Muscle of leg (tissue), 11 donors: ENCODE results near the gene FMNL2. TPM values are rescaled to one million over a fixed set of nuclear protein-coding genes. Genes with fewer than 3 reads are reported as not detected.

Experiments
- DNase-seq: peaks from one replicate; pipeline ENCODE4 v3.0.0; 2013
- H3K27ac ChIP-seq: one replicate; pipeline ENCODE4 v1.5.1; 2013; ENCODE audit warnings: mild to moderate bottlenecking, low read length, control low read depth
- H3K27me3 ChIP-seq: one replicate; pipeline ENCODE4 v1.6.1; 2013; ENCODE audit warnings: low read length; ENCODE audit not compliant: control insufficient read depth, insufficient read depth
- H3K36me3 ChIP-seq: one replicate; pipeline ENCODE4 v1.6.1; 2013; ENCODE audit warnings: low read length; ENCODE audit not compliant: control insufficient read depth, insufficient read depth
- H3K4me1 ChIP-seq: one replicate; pipeline ENCODE4 v1.6.1; 2013; ENCODE audit warnings: low read length; ENCODE audit not compliant: control insufficient read depth, insufficient read depth
- H3K4me3 ChIP-seq: one replicate; pipeline ENCODE4 v1.5.1; 2013; ENCODE audit warnings: low read length, control low read depth
- H3K9me3 ChIP-seq: replicated peaks from 2 replicates; pipeline ENCODE4 v1.6.1; 2013; ENCODE audit warnings: low read depth, low read length; ENCODE audit not compliant: control insufficient read depth
- WGBS: methylation state at CpG from one replicate; pipeline ENCODE4 v1.1.5; 2013; ENCODE audit warnings: missing lambda C conversion rate; ENCODE audit not compliant: insufficient coverage; 5-methylcytosine and 5-hydroxymethylcytosine counted together
- polyA plus RNA-seq, 8 donors: library from polyadenylated mRNA; unstranded; fragments of 120-200 nt; gene quantifications; one replicate each; pipeline versions ENCODE4 v1.2.1 to v1.2.3, GENCODE V29; 2013; ENCODE audit warnings: inconsistent platforms in 1 of 8, low replicate concordance in 1 of 8; ENCODE audit not compliant: insufficient read length in 8 of 8, insufficient read depth in 1 of 8
- total RNA-seq: library from RNA; stranded (reverse); fragments of 120-200 nt; gene quantifications from one replicate; pipeline ENCODE4 v1.2.4, GENCODE V29; 2013

The FMNL2 gene
- total and polyA plus RNA-seq, 9 donors = 21.5 to 36.1 (median 24.1) TPM

DNA sequence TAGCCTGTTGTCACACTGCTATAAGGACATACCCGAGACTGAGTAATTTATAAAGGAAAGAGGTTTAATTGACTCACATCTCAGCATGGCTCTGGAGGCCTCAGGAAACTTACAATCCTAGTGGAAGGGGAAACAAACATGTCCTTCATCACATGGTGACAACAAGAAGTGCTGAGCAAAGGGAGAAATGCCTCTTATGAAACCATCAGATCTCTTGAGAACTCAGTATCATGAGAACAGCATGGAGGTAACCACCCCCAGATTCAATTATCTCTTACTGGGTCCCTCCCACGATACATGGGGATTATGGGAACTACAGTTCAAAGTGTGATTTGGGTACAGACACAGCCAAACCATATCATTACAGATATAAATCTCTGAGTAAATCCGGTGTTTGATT, 233.6 kb downstream of the FMNL2 start:
- peaks cover 4% of the 10 kb centered on the region for H3K36me3 ChIP-seq
- no peak overlapping the region for H3K4me3 ChIP-seq
- peaks cover 5% of the 10 kb centered on the region for H3K4me1 ChIP-seq
- H3K27me3 ChIP-seq = no peaks in the 10 kb centered on the region
- 83% methylated on average over 1 of the region's 3 CpGs for WGBS
- H3K9me3 ChIP-seq = no peaks in the 10 kb centered on the region
- no peak for DNase-seq
- H3K27ac ChIP-seq = no peak overlapping the region

DNA sequence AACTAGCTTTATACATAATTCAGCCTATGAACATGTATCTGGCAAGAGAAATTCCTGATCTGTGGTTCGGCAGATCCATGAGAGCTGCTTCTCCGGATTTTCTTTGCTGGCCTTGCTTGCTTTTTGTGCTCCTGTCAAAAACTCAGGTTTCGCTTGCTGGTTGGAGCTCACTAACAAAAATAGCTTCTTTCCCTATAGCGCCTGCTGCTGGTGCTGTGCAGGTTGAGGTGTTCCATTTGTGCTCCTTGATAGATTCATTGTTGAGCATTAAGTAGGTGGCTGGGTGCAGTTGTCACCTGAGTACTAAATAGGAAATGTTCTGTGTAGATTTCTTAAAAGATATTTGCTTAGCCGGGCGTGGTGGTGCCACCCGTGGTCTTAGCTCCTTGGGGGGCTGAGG, 234.2 kb downstream of the FMNL2 start:
- no peaks in the 10 kb centered on the region for H3K9me3 ChIP-seq
- DNase-seq = no peak
- H3K27ac ChIP-seq = no peak overlapping the region
- H3K4me3 ChIP-seq = no peak overlapping the region
- H3K36me3 ChIP-seq = peaks cover 4% of the 10 kb centered on the region
- WGBS = 86% methylated on average over 3 of the region's 7 CpGs
- H3K4me1 ChIP-seq = peaks cover 5% of the 10 kb centered on the region
- no peaks in the 10 kb centered on the region for H3K27me3 ChIP-seq

DNA sequence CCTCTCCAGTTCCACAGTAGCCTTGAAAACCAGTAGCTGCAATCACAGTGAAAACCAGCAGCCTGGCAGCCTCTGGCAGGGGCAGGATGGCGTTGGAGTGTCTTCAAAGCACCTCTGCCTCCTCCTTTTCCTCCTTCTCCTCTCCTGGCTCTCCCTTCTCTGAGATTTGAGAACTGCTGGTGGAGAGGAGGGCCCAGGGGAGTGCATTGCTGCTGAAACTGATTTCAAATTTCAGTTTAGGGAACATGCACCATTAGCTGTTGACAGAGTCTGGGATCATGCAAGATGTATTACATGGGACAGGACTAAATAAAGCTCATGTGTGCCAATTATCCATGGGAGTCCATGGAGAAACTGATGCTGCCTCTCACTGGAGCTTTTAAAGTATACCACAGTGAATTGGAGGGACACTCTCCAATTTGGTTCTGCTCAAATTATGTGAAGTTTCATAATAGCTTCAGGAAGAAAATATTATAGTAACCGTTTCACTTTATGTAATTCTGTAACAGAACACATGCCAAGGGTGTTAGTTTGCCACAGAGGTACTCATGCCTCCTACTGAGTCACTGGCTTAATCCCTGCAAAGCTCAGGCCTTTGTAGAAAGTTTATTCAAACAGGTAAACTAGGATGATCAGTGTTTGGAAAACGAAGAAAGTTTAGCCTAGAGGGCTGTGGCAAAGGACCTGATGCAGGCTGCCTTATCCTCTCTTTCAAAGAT, 236.2 kb downstream of the FMNL2 start:
- WGBS = no CpG with 5 or more reads among the region's 3 CpGs
- DNase-seq = peak; percentile 78
- H3K4me1 ChIP-seq = peaks cover 5% of the 10 kb centered on the region
- no peak overlapping the region for H3K4me3 ChIP-seq
- no peaks in the 10 kb centered on the region for H3K27me3 ChIP-seq
- no peaks in the 10 kb centered on the region for H3K9me3 ChIP-seq
- no peak overlapping the region for H3K27ac ChIP-seq
- peaks cover 6% of the 10 kb centered on the region for H3K36me3 ChIP-seq

DNA sequence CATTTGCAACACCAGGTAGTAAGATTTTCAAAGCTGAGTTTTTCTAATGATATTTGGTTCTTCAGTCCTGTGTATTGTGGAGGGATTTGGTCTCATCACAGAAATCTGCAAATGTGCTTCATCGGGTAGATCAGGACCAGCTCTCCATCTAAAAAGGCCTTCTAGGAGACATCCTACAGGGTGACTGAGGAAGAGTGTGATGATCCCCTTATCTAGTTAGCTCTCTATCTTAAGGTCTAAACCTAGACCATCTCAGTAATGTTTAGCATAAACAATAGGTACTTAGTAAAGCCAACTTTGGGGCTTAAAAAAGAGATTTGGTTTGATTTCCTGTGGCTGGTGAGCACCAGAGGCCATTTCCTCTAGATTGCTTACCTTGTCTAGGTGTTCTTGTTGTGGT, 237.1 kb downstream of the FMNL2 start:
- H3K36me3 ChIP-seq = peaks cover 6% of the 10 kb centered on the region
- H3K9me3 ChIP-seq = no peaks in the 10 kb centered on the region
- DNase-seq = no peak
- peaks cover 5% of the 10 kb centered on the region for H3K4me1 ChIP-seq
- no CpG with 5 or more reads among the region's 1 CpG for WGBS
- H3K4me3 ChIP-seq = no peak overlapping the region
- H3K27ac ChIP-seq = no peak overlapping the region
- H3K27me3 ChIP-seq = no peaks in the 10 kb centered on the region

DNA sequence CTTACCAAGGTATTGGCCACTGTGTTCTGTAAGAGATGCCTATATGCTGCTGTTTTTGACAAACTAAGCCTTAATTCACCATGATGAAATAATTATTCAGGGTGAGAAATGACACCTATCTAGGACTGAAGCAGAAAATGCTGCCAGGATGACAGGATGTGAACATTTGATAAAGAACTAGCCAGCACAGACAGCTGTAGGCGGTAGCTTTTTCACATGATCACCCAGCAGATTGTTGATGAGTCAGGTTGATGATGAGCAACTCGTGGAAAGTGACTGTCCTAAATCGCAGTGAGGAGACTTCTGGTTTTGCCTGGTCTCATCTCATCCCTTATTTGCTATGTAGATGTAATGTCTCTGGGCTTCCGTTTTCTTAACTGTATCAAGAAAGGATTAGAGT, 238.2 kb downstream of the FMNL2 start:
- Histone ChIP-seq H3K36me3 (peaks cover 6% of the 10 kb centered on the region), H3K27ac (no peak overlapping the region), H3K9me3 (no peaks in the 10 kb centered on the region), H3K27me3 (no peaks in the 10 kb centered on the region), H3K4me3 (no peak overlapping the region), H3K4me1 (peaks cover 8% of the 10 kb centered on the region)
- peak; percentile 69 for DNase-seq
- 69% methylated on average over 3 of the region's 4 CpGs for WGBS

DNA sequence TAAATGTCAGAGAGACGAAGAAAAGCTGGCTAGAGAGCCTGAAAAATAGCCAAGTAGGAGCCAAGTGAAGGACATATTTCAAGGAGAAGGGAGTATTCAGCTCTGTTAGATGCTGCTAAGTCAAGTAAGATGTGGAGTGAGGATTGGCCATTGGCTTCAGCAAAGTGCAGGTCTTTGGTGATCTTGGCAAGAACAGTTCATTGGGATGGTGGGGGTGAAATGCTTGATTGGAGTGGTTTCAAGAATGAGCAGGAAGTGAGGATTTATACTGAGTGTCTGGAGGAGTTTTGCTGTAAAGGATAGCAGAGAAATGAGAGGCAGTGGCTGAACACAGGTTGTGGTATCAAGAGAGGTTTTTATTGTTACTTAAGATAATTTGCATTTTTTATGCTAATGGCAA, 242.6 kb downstream of the FMNL2 start:
- Histone ChIP-seq H3K9me3 (no peaks in the 10 kb centered on the region), H3K27ac (no peak overlapping the region), H3K4me1 (peaks cover 3% of the 10 kb centered on the region), H3K27me3 (no peaks in the 10 kb centered on the region), H3K4me3 (no peak overlapping the region), H3K36me3 (peaks cover 2% of the 10 kb centered on the region)
- 36% methylated on average over 1 of the region's 1 CpG for WGBS
- no peak for DNase-seq

DNA sequence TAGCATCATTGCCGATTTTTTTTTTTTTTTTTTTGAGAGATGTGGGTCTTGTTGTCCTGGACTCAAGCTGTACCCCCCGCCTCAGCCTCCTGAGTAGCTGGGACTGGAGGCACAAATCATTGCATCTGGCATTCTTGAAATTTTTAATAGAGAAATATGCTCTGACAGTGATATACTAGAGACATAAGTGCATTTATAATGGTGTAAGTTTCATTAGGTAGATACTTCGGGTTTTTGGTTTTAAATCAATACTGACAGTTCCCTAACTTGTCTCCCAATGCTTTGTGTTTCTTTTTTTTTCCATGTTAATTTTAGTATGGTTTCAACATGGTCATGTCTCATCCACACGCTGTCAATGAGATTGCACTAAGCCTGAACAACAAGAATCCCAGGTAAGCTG, 243.6 kb downstream of the FMNL2 start:
- no peaks in the 10 kb centered on the region for H3K27me3 ChIP-seq
- DNase-seq = no peak
- 100% methylated on average over 1 of the region's 4 CpGs for WGBS
- no peak overlapping the region for H3K27ac ChIP-seq
- no peak overlapping the region for H3K4me3 ChIP-seq
- H3K36me3 ChIP-seq = peaks cover 5% of the 10 kb centered on the region
- no peaks in the 10 kb centered on the region for H3K9me3 ChIP-seq
- peaks cover 3% of the 10 kb centered on the region for H3K4me1 ChIP-seq

DNA sequence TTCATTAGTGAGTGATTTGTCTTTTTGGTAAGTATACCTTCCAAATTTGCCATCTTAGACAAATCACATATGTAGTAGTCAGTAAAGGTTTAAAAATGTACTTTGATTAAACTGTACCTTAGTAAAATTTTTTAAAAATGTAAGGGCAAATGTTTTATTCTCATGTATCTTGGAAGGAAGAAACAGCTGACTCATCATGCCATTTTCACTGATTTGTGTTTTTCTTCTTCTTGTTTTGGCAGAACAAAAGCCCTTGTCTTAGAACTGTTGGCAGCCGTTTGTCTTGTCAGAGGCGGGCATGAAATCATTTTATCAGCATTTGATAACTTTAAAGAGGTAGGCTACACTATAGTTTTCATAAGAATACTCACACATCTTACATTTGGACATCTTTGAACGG, 245.7 kb downstream of the FMNL2 start:
- Histone ChIP-seq H3K4me3 (no peak overlapping the region), H3K9me3 (no peaks in the 10 kb centered on the region), H3K27ac (no peak overlapping the region), H3K27me3 (no peaks in the 10 kb centered on the region), H3K36me3 (peaks cover 4% of the 10 kb centered on the region), H3K4me1 (peaks cover 5% of the 10 kb centered on the region)
- DNase-seq = no peak
- WGBS = no CpG with 5 or more reads among the region's 3 CpGs

DNA sequence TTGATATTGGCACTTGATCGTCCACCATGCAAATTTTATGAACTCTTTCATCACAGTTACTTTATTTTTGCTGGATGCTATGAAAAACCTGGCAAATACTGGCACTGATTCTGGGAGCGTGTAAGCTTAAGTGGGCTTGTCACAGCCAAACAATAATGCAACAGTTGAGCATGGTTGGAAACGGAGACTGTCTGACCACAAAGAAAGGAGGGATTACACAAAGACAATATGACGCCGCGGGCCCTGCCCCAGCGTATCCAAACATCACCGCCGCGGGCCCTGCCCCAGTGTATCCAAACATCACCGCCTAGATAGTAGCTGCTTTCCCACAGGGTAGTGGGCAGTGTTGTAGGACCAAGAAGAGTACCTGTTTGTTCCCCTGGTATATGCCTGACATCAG, 246.4 kb downstream of the FMNL2 start:
- H3K4me1 ChIP-seq = peaks cover 10% of the 10 kb centered on the region
- no peaks in the 10 kb centered on the region for H3K27me3 ChIP-seq
- 100% methylated on average over 2 of the region's 11 CpGs for WGBS
- DNase-seq = no peak
- H3K27ac ChIP-seq = no peak overlapping the region
- H3K4me3 ChIP-seq = no peak overlapping the region
- H3K9me3 ChIP-seq = no peaks in the 10 kb centered on the region
- H3K36me3 ChIP-seq = peaks cover 3% of the 10 kb centered on the region

DNA sequence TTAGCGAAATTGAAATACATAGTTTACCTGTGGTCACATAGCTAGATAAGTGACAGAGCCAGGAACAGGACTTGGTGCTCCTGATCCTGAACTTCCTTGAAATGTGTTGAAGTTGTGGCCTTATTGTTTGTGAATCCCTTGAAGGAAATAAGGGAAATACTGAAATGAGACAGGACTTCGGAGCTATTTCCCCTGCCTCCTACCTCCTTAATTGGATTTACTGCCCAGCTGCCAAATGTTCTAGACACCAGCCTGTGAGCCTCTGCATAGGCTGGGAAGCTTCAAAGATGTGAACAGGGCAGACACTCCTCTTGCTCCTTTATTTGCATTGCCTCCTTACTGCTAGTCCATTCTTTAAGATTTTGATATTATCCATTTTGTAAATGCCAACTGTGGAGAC, 247.1 kb downstream of the FMNL2 start:
- Histone ChIP-seq H3K4me3 (no peak overlapping the region), H3K27ac (no peak overlapping the region), H3K36me3 (peaks cover 3% of the 10 kb centered on the region), H3K4me1 (peaks cover 10% of the 10 kb centered on the region), H3K27me3 (no peaks in the 10 kb centered on the region), H3K9me3 (no peaks in the 10 kb centered on the region)
- no peak for DNase-seq
- no CpG with 5 or more reads among the region's 2 CpGs for WGBS
